A549 (cell line): Measurements from ENCODE around the gene IL17B. TPM values are rescaled to one million over a fixed set of nuclear protein-coding genes. Genes with fewer than 3 reads are reported as not detected.

Experiments used
- ATAC-seq, 2 experiments: fragments of 200-7000 bp in 1 of 2; fragments of >200 bp in 1 of 2; cut with Nextera tagmentation in 1 of 2; cut with Tn5 transposase in 1 of 2; 3 replicates each; pipeline versions ENCODE4 v1.8.0 to v1.9.1; 2018 to 2020; ENCODE audit warnings: mild to moderate bottlenecking in 1 of 2, moderate library complexity in 1 of 2
- CTCF ChIA-PET: fragments of 300-600 bp; sonication (Branson Sonifier 250); formaldehyde crosslinking; extraction: SDS; loops from one replicate; lab custom pipeline; 2021; ENCODE audit warnings: antibody characterized with exemption, inconsistent platforms; lab: Yijun Ruan, JAX
- POLR2A ChIA-PET: fragments of 350-600 bp; formaldehyde crosslinking; extraction: SDS; loops from one replicate; lab custom pipeline; 2021; ENCODE audit warnings: antibody characterized with exemption, inconsistent platforms; lab: Yijun Ruan, JAX
- DNase-seq, 2 experiments: peaks; one replicate each; pipeline versions ENCODE4 v3.0.0 to v3.0.0-alpha.2; 2011 to 2016; ENCODE audit warnings: low read depth in 1 of 2, low spot score in 1 of 2
- FAIRE-seq: peaks from 2 replicates; lab custom pipeline; 2011; peaks lifted over from hg19 to GRCh38; lab: Jason Lieb, UNC
- H3K27ac ChIP-seq, 2 experiments: fragments of >200 bp; sonication (Bioruptor Twin); formaldehyde crosslinking; 3 replicates each; pipeline ENCODE4 v1.5.1; 2016 to 2017
- H3K4me1 ChIP-seq: fragments of >200 bp; sonication (Bioruptor Twin); formaldehyde crosslinking; 3 replicates; pipeline ENCODE4 v1.6.1; 2016
- H3K4me2 ChIP-seq: fragments of >200 bp; sonication (Bioruptor Twin); formaldehyde crosslinking; 3 replicates; pipeline ENCODE4 v1.6.1; 2016
- H3K4me3 ChIP-seq: fragments of >200 bp; sonication (Bioruptor Twin); formaldehyde crosslinking; 3 replicates; pipeline ENCODE4 v1.5.1; 2016
- H3K9me3 ChIP-seq: fragments of >200 bp; sonication (Bioruptor Twin); formaldehyde crosslinking; 3 replicates; pipeline ENCODE4 v1.6.1; 2016
- BCL3 ChIP-seq: fragments of >200 bp; sonication (Bioruptor Twin); formaldehyde crosslinking; IDR thresholded peaks from 3 replicates; pipeline ENCODE4 v1.6.1; 2016
- BHLHE40 ChIP-seq: IDR thresholded peaks from 2 replicates; pipeline ENCODE4 v1.6.1; 2012; ENCODE audit warnings: low read depth, low read length, inconsistent platforms
- CBX2 ChIP-seq: fragments of 200-600 bp; sonication (generic); IDR thresholded peaks from 2 replicates; pipeline ENCODE4 v1.6.1; 2016; ENCODE audit warnings: low read depth, mild to moderate bottlenecking, borderline replicate concordance
- CBX8 ChIP-seq: fragments of 200-600 bp; sonication (generic); IDR thresholded peaks from 2 replicates; pipeline ENCODE4 v1.6.1; 2016
- EHF ChIP-seq: fragments of 250-450 bp; sonication (Bioruptor Pico); IDR thresholded peaks from 2 replicates; pipeline ENCODE4 v1.5.0; 2020; ENCODE audit warnings: mild to moderate bottlenecking
- EHMT2 ChIP-seq: fragments of 200-600 bp; sonication (generic); IDR thresholded peaks from 2 replicates; pipeline ENCODE4 v1.6.1; 2016; ENCODE audit warnings: antibody characterized with exemption, low read depth, mild to moderate bottlenecking, moderate library complexity
- ESRRA ChIP-seq: fragments of 150-350 bp; IDR thresholded peaks from 2 replicates; pipeline ENCODE4 v1.6.1; 2014; ENCODE audit warnings: mild to moderate bottlenecking, low read length, borderline replicate concordance
- FOSB ChIP-seq: fragments of 250-450 bp; sonication (Bioruptor Pico); IDR thresholded peaks from 2 replicates; pipeline ENCODE4 v1.5.0; 2020; ENCODE audit warnings: mild to moderate bottlenecking, moderate library complexity
- FOSL2 ChIP-seq, 2 experiments: fragments of 450-650 bp in 1 of 2; fragments of >200 bp in 1 of 2; sonication (Bioruptor Twin) in 1 of 2; formaldehyde crosslinking; IDR thresholded peaks; 2 replicates each; pipeline versions ENCODE4 v1.5.0 to v1.6.1; 2016 to 2020; ENCODE audit warnings: mild to moderate bottlenecking in 1 of 2, moderate library complexity in 1 of 2
- FOXS1 ChIP-seq: fragments of 250-450 bp; sonication (Bioruptor Pico); IDR thresholded peaks from 2 replicates; pipeline ENCODE4 v1.5.0; 2020; ENCODE audit warnings: mild to moderate bottlenecking, moderate library complexity
- GATA3 ChIP-seq: IDR thresholded peaks from 2 replicates; pipeline ENCODE4 v1.6.1; 2012; ENCODE audit warnings: borderline replicate concordance
- HOXA7 ChIP-seq: fragments of 250-450 bp; sonication (Bioruptor Pico); IDR thresholded peaks from 2 replicates; pipeline ENCODE4 v1.5.0; 2020; ENCODE audit warnings: mild to moderate bottlenecking, moderate library complexity
- HOXB13 ChIP-seq: fragments of 250-450 bp; sonication (Bioruptor Pico); IDR thresholded peaks from 2 replicates; pipeline ENCODE4 v1.5.0; 2020; ENCODE audit warnings: low read depth, mild to moderate bottlenecking, moderate library complexity
- HOXB5 ChIP-seq: fragments of 250-450 bp; sonication (Bioruptor Pico); IDR thresholded peaks from 2 replicates; pipeline ENCODE4 v1.5.0; 2020; ENCODE audit warnings: mild to moderate bottlenecking, moderate library complexity
- JUN ChIP-seq, 2 experiments: fragments of >200 bp; sonication (Bioruptor Twin); formaldehyde crosslinking; IDR thresholded peaks; 2 replicates in 1 of 2; 3 replicates in 1 of 2; pipeline ENCODE4 v1.6.1; 2016 to 2017
- JUNB ChIP-seq: fragments of >200 bp; sonication (Bioruptor Twin); formaldehyde crosslinking; IDR thresholded peaks from 2 replicates; pipeline ENCODE4 v1.6.1; 2016
- KDM5A ChIP-seq: fragments of 200-600 bp; sonication (generic); IDR thresholded peaks from 2 replicates; pipeline ENCODE4 v1.6.1; 2016; ENCODE audit warnings: antibody characterized with exemption, mild to moderate bottlenecking
- MAFK ChIP-seq: fragments of 450-650 bp; IDR thresholded peaks from 2 replicates; pipeline ENCODE4 v1.6.1; 2014; ENCODE audit not compliant: partially characterized antibody
- MAZ ChIP-seq: fragments of 150-350 bp; IDR thresholded peaks from 2 replicates; pipeline ENCODE4 v1.6.1; 2014; ENCODE audit warnings: antibody characterized with exemption, low read depth, low read length, borderline replicate concordance
- NFE2L2 ChIP-seq: fragments of 150-350 bp; conservative IDR thresholded peaks from 2 replicates; pipeline ENCODE4 v1.6.1; 2014; ENCODE audit warnings: low read length
- NPAS2 ChIP-seq: fragments of 250-450 bp; sonication (Bioruptor Pico); IDR thresholded peaks from 2 replicates; pipeline ENCODE4 v1.8.0; 2022; ENCODE audit warnings: mild to moderate bottlenecking, moderate library complexity, borderline replicate concordance
- PHF8 ChIP-seq: fragments of 200-600 bp; sonication (generic); IDR thresholded peaks from 2 replicates; pipeline ENCODE4 v1.6.1; 2016; ENCODE audit warnings: low read depth, mild to moderate bottlenecking, antibody characterized with exemption, moderate library complexity, borderline replicate concordance
- POLR2A ChIP-seq: IDR thresholded peaks from 2 replicates; pipeline ENCODE4 v1.6.1; 2012; ENCODE audit warnings: mild to moderate bottlenecking, low read length
- RAD21 ChIP-seq, 2 experiments: fragments of >200 bp in 1 of 2; sonication (Bioruptor Twin) in 1 of 2; formaldehyde crosslinking in 1 of 2; IDR thresholded peaks in 1 of 2; conservative IDR thresholded peaks in 1 of 2; 2 replicates in 1 of 2; 3 replicates in 1 of 2; pipeline ENCODE4 v1.6.1; 2012 to 2018; ENCODE audit warnings: inconsistent platforms in 1 of 2
- RCOR1 ChIP-seq: fragments of 150-350 bp; IDR thresholded peaks from 2 replicates; pipeline ENCODE4 v1.6.1; 2014; ENCODE audit warnings: antibody characterized with exemption, low read length, low read depth
- SREBF2 ChIP-seq: fragments of 450-650 bp; IDR thresholded peaks from 2 replicates; pipeline ENCODE4 v1.6.1; 2014; ENCODE audit warnings: mild to moderate bottlenecking, moderate library complexity
- ZC3H11A ChIP-seq: fragments of 450-650 bp; IDR thresholded peaks from 2 replicates; pipeline ENCODE4 v1.6.1; 2014; ENCODE audit warnings: antibody characterized with exemption, mild to moderate bottlenecking
- ZSCAN20 ChIP-seq: fragments of 250-450 bp; sonication (Bioruptor Pico); IDR thresholded peaks from 2 replicates; pipeline ENCODE4 v1.8.0; 2022; ENCODE audit warnings: mild to moderate bottlenecking, moderate library complexity
- WGBS: methylation state at CpG from one replicate; pipeline ENCODE4 v1.1.6; 2017; ENCODE audit errors: missing lambda C conversion rate; 5-methylcytosine and 5-hydroxymethylcytosine counted together
- polyA plus RNA-seq, 4 experiments: library from polyadenylated mRNA; depleted of rRNA in 3 of 4; stranded (reverse); fragments of >200 nt; fragmentation: RNase III in 1 of 4; extraction: RNeasy Plus Mini Kit Qiagen cat#74134 plus additional on column Dnase treatment in 1 of 4; gene quantifications; 2 replicates in 3 of 4; 3 replicates in 1 of 4; pipeline ENCODE4 v1.2.3, GENCODE V29; 2011 to 2017
- TF ChIP-seq, protein P1 (sequence below): fragments of 250-450 bp; sonication (Bioruptor Pico); IDR thresholded peaks from 2 replicates; pipeline ENCODE4 v1.5.0; 2020; ENCODE audit warnings: low read depth, mild to moderate bottlenecking, moderate library complexity
- TF ChIP-seq, protein P2 (sequence below): fragments of 450-650 bp; IDR thresholded peaks from 2 replicates; pipeline ENCODE4 v1.6.1; 2014; ENCODE audit warnings: antibody characterized with exemption

The IL17B gene
- polyA plus RNA-seq, 2 of the 4 experiments (the other 2 are of a cell fraction): 0.23 TPM; not detected in 1

- FAIRE-seq (no peak), DNase-seq (no peak), ATAC-seq (no peak)
- CTCF ChIA-PET: interaction anchor here (52.1 kb wide), 1 partner anchor 28 kb away, joined by 1709 read pairs; the partner anchor contains the start of genes IL17B and PCYOX1L
- Histone ChIP-seq H3K27ac (no peak overlapping the region), H3K4me2 (no peak overlapping the region), H3K4me1 (peaks cover 33% of the 10 kb centered on the region), H3K4me3 (no peak overlapping the region), H3K9me3 (no peaks in the 10 kb centered on the region)
- 96% methylated on average over 3 of the region's 3 CpGs for WGBS
- TF ChIP-seq HOXB5 (CRISPR knock-in tag) (no peak), RAD21 (conservative IDR thresholded peaks at IDR 0.05 in 1 of 2, IDR thresholded peaks at IDR 0.05 in 1 of 2) (no peak)
- POLR2A ChIA-PET: no interaction called here
Measured at GRCh38 chr5:149402291-149402690, 23.2 kb upstream of the IL17B start.

GRCh38 chr5:149401051-149401450 is 22.0 kb upstream of the IL17B start:
- no peak overlapping the region for H3K4me2 ChIP-seq
- no peak for FAIRE-seq
- POLR2A ChIA-PET: no interaction called here
- no peaks in the 10 kb centered on the region for H3K9me3 ChIP-seq
- TF ChIP-seq KDM5A (no peak), ZC3H11A (no peak), POLR2A (no peak), PHF8 (no peak), ZSCAN20 (no peak), EHMT2 (no peak), HOXB5 (CRISPR knock-in tag) (no peak), SREBF2 (no peak), EHF (CRISPR knock-in tag) (no peak), CBX8 (no peak), BCL3 (no peak), NFE2L2 (no peak)
- TF ChIP-seq, protein P1, sequence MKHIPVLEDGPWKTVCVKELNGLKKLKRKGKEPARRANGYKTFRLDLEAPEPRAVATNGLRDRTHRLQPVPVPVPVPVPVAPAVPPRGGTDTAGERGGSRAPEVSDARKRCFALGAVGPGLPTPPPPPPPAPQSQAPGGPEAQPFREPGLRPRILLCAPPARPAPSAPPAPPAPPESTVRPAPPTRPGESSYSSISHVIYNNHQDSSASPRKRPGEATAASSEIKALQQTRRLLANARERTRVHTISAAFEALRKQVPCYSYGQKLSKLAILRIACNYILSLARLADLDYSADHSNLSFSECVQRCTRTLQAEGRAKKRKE (CRISPR knock-in tag): no peak
- TF ChIP-seq, all 56 proteins: peak for 0
- no peak overlapping the region for H3K4me3 ChIP-seq
- no peak for DNase-seq
- H3K4me1 ChIP-seq: peaks cover 25% of the 10 kb centered on the region
- 81% methylated on average over 2 of the region's 2 CpGs for WGBS
- no peak for ATAC-seq
- CTCF ChIA-PET: interaction anchor here (0.7 to 52.1 kb wide), 8 partner anchors 8 to 164 kb away, joined by 3 to 1709 read pairs (median 4); partner anchors contain the start of genes IL17B and PCYOX1L
- no peak overlapping the region for H3K27ac ChIP-seq

DNA sequence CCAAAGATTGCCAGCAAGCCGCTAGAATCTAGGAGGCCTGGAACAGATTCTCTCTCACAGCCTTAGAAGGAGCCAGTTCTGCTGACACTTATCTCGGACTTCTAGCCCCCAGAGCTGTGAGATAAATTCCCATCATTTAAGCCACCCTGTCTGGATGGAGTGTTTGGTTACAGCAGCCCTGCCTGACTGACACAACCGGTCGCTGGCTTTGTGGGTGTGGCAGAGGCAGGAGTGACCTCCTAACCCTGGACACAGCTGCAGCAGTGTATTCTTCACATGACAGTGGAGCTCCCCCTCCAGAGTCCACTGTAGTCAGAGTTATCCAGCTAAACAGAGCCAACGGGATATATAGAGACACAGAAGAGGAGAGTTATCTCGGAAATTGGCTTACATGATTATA is 21.2 kb upstream of the IL17B start:
- CTCF ChIA-PET: interaction anchor here (0.7 to 52.1 kb wide), 10 partner anchors 9 to 165 kb away, joined by 3 to 1709 read pairs (median 4); partner anchors contain the start of genes CSNK1A1, IL17B and PCYOX1L
- H3K9me3 ChIP-seq: no peaks in the 10 kb centered on the region
- H3K27ac ChIP-seq: no peak overlapping the region
- peaks cover 19% of the 10 kb centered on the region for H3K4me1 ChIP-seq
- no peak for DNase-seq
- ATAC-seq: no peak
- TF ChIP-seq RAD21 (conservative IDR thresholded peaks at IDR 0.05 in 1 of 2, IDR thresholded peaks at IDR 0.05 in 1 of 2) (no peak), HOXB13 (CRISPR knock-in tag) (no peak), RCOR1 (no peak), JUNB (no peak), CBX2 (no peak), CBX8 (no peak), BHLHE40 (no peak), HOXA7 (no peak)
- FAIRE-seq: no peak
- 72% methylated on average over 6 of the region's 6 CpGs for WGBS
- H3K4me2 ChIP-seq: no peak overlapping the region
- POLR2A ChIA-PET: no interaction called here
- no peak overlapping the region for H3K4me3 ChIP-seq

GRCh38 chr5:149399775-149400174 is 20.7 kb upstream of the IL17B start:
- H3K4me1 ChIP-seq: peaks cover 14% of the 10 kb centered on the region
- ChIA-PET POLR2A (no interaction called here), CTCF (interaction anchor here (0.6 to 52.1 kb wide), 8 partner anchors 9 to 1025 kb away, joined by 3 to 1709 read pairs (median 4); partner anchors contain the start of genes CSNK1A1, IL17B and PCYOX1L)
- no peak for ATAC-seq
- no peaks in the 10 kb centered on the region for H3K9me3 ChIP-seq
- H3K27ac ChIP-seq: no peak overlapping the region
- H3K4me2 ChIP-seq: no peak overlapping the region
- no peak for FAIRE-seq
- TF ChIP-seq FOXS1 (CRISPR knock-in tag) (no peak), BHLHE40 (no peak), GATA3 (no peak), EHF (CRISPR knock-in tag) (no peak), MAFK (no peak), JUN (IDR thresholded peaks at IDR 0.05) (no peak), ESRRA (no peak), RCOR1 (no peak), EHMT2 (no peak), JUNB (no peak), FOSB (CRISPR knock-in tag) (no peak), MAZ (no peak), FOSL2 (IDR thresholded peaks at IDR 0.05) (no peak), FOSL2 (CRISPR knock-in tag; IDR thresholded peaks at IDR 0.05) (no peak), NPAS2 (no peak)
- TF ChIP-seq, protein P2, sequence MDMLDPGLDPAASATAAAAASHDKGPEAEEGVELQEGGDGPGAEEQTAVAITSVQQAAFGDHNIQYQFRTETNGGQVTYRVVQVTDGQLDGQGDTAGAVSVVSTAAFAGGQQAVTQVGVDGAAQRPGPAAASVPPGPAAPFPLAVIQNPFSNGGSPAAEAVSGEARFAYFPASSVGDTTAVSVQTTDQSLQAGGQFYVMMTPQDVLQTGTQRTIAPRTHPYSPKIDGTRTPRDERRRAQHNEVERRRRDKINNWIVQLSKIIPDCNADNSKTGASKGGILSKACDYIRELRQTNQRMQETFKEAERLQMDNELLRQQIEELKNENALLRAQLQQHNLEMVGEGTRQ: no peak
- no peak overlapping the region for H3K4me3 ChIP-seq
- no peak for DNase-seq
